ENCODE measurements around the gene RASEF.

Gene RASEF

DNA sequence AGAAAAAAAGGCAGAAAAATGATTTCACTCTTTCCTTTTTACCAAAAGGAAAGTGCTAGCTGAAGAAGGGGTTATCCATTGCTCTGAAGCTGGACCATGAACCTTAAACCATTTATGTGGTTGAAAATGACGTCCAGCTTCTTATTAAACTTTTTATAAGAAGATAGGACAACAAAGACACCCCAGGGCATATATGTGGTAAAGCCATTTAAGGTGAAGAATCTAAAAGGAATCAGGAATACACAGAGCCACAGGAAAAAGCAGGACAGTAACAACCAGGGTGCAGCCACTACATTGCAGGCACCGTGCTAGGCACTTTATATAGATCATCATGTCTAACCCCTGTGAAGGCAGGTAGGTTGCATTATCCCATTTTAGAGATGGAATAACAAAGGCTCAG, 42.1 kb downstream of the RASEF start:
- no peak for TF ChIP-seq EZH2phosphoT487 (IDR thresholded peaks at IDR 0.05; ENCODE audit: borderline replicate concordance)
- TF ChIP-seq, protein P1, sequence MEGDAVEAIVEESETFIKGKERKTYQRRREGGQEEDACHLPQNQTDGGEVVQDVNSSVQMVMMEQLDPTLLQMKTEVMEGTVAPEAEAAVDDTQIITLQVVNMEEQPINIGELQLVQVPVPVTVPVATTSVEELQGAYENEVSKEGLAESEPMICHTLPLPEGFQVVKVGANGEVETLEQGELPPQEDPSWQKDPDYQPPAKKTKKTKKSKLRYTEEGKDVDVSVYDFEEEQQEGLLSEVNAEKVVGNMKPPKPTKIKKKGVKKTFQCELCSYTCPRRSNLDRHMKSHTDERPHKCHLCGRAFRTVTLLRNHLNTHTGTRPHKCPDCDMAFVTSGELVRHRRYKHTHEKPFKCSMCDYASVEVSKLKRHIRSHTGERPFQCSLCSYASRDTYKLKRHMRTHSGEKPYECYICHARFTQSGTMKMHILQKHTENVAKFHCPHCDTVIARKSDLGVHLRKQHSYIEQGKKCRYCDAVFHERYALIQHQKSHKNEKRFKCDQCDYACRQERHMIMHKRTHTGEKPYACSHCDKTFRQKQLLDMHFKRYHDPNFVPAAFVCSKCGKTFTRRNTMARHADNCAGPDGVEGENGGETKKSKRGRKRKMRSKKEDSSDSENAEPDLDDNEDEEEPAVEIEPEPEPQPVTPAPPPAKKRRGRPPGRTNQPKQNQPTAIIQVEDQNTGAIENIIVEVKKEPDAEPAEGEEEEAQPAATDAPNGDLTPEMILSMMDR (conservative IDR thresholded peaks at IDR 0.05; ENCODE audit: low read length): no peak
- Histone ChIP-seq H3K36me3 (ENCODE audit: insufficient read depth, low read length) (no peaks in the 10 kb centered on the region), H3K9ac (ENCODE audit: low read depth, low read length, poor library complexity, severe bottlenecking) (no peak overlapping the region), H3K4me1 (ENCODE audit: insufficient read depth, low read length, poor library complexity, severe bottlenecking) (peaks cover 4% of the 10 kb centered on the region), H3K9me3 (ENCODE audit: insufficient read depth, low read depth, low read length) (no peaks in the 10 kb centered on the region), H3K9me2 (replicated peaks; ENCODE audit: low read depth, low read length) (no peaks in the 10 kb centered on the region), H2AFZ (ENCODE audit: low read length) (no peak overlapping the region), H3K4me3 (ENCODE audit: low read length, poor library complexity, severe bottlenecking) (no peak overlapping the region), H4K20me1 (ENCODE audit: insufficient read depth, low read length, poor library complexity, severe bottlenecking) (no peaks in the 10 kb centered on the region), H3K27me3 (ENCODE audit: insufficient read depth, low read length, poor library complexity, severe bottlenecking) (no peaks in the 10 kb centered on the region), H3K79me2 (ENCODE audit: insufficient read depth, low read length) (no peaks in the 10 kb centered on the region), H3F3A (ENCODE audit: low read depth) (no peaks in the 10 kb centered on the region), H3K4me2 (ENCODE audit: low read depth, low read length, poor library complexity, severe bottlenecking) (no peak overlapping the region)

DNA sequence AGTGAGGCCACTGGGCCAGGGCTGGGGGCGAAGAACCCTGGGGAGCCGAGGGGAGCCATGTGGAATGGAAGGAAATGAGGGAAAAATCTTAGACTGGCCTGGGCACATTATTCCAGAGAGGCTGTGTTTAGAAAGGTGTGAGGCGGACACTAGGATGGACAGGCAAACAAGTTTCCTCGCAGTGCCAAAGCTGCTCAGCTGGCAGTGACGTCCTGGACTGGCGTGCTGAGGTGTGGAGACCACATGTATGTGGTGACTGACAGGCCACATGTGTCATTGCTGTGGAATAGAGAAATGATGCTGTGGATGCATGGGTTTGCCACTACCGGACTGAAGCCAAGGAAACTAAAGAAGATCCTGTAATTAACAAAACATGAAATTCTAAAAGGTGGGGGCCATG, 42.6 kb downstream of the RASEF start:
- H3F3A ChIP-seq (ENCODE audit: low read depth): no peaks in the 10 kb centered on the region
- no peaks in the 10 kb centered on the region for H4K20me1 ChIP-seq (ENCODE audit: insufficient read depth, low read length, poor library complexity, severe bottlenecking)
- no peaks in the 10 kb centered on the region for H3K79me2 ChIP-seq (ENCODE audit: insufficient read depth, low read length)
- H3K4me3 ChIP-seq (ENCODE audit: low read length, poor library complexity, severe bottlenecking): no peak overlapping the region
- TF ChIP-seq, protein P1 (conservative IDR thresholded peaks at IDR 0.05; ENCODE audit: low read length): no peak
- no peak for TF ChIP-seq EZH2phosphoT487 (IDR thresholded peaks at IDR 0.05; ENCODE audit: borderline replicate concordance)
- no peak overlapping the region for H3K4me2 ChIP-seq (ENCODE audit: low read depth, low read length, poor library complexity, severe bottlenecking)
- no peaks in the 10 kb centered on the region for H3K9me3 ChIP-seq (ENCODE audit: insufficient read depth, low read depth, low read length)
- H2AFZ ChIP-seq (ENCODE audit: low read length): no peak overlapping the region
- H3K36me3 ChIP-seq (ENCODE audit: insufficient read depth, low read length): no peaks in the 10 kb centered on the region
- H3K9ac ChIP-seq (ENCODE audit: low read depth, low read length, poor library complexity, severe bottlenecking): no peak overlapping the region
- no peaks in the 10 kb centered on the region for H3K9me2 ChIP-seq (replicated peaks; ENCODE audit: low read depth, low read length)
- H3K4me1 ChIP-seq (ENCODE audit: insufficient read depth, low read length, poor library complexity, severe bottlenecking): peaks cover 4% of the 10 kb centered on the region
- no peaks in the 10 kb centered on the region for H3K27me3 ChIP-seq (ENCODE audit: insufficient read depth, low read length, poor library complexity, severe bottlenecking)

DNA sequence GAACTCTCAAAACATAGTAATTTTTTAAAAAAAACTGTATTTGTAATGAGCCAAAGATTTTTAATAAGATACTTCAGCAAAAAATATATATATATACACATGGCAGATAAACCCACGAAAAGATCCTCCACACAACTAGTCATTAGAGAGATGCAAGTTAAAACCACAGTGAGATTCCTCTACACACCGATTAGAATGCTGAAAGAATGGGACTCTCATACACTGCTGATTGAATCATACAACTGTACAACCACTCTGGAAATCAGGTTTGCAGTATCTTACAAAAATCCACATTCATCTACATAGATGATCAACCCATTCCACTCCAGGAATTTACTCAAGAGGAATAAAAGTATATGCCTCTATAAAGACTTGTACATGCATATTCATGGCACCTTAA, 43.7 kb downstream of the RASEF start:
- TF ChIP-seq, protein P1 (conservative IDR thresholded peaks at IDR 0.05; ENCODE audit: low read length): no peak
- no peak for TF ChIP-seq EZH2phosphoT487 (IDR thresholded peaks at IDR 0.05; ENCODE audit: borderline replicate concordance)
- no peaks in the 10 kb centered on the region for H3K9me3 ChIP-seq (ENCODE audit: insufficient read depth, low read depth, low read length)
- no peak overlapping the region for H3K9ac ChIP-seq (ENCODE audit: low read depth, low read length, poor library complexity, severe bottlenecking)
- no peaks in the 10 kb centered on the region for H3K79me2 ChIP-seq (ENCODE audit: insufficient read depth, low read length)
- no peaks in the 10 kb centered on the region for H3K27me3 ChIP-seq (ENCODE audit: insufficient read depth, low read length, poor library complexity, severe bottlenecking)
- H3F3A ChIP-seq (ENCODE audit: low read depth): no peaks in the 10 kb centered on the region
- no peak overlapping the region for H2AFZ ChIP-seq (ENCODE audit: low read length)
- H4K20me1 ChIP-seq (ENCODE audit: insufficient read depth, low read length, poor library complexity, severe bottlenecking): no peaks in the 10 kb centered on the region
- H3K4me3 ChIP-seq (ENCODE audit: low read length, poor library complexity, severe bottlenecking): no peak overlapping the region
- peaks cover 4% of the 10 kb centered on the region for H3K4me1 ChIP-seq (ENCODE audit: insufficient read depth, low read length, poor library complexity, severe bottlenecking)
- no peaks in the 10 kb centered on the region for H3K9me2 ChIP-seq (replicated peaks; ENCODE audit: low read depth, low read length)
- no peak overlapping the region for H3K4me2 ChIP-seq (ENCODE audit: low read depth, low read length, poor library complexity, severe bottlenecking)
- H3K36me3 ChIP-seq (ENCODE audit: insufficient read depth, low read length): no peaks in the 10 kb centered on the region

Measured in Loucy (cell line).